Hepatocyte (in vitro differentiated cells): ENCODE measurements around the gene GRK5.

Experiments used
- EZH2 ChIP-seq: fragments of 200-600 bp; sonication (generic); IDR thresholded peaks from 2 replicates; pipeline ENCODE4 v1.6.1; 2016; ENCODE audit warnings: antibody characterized with exemption, mild to moderate bottlenecking, borderline replicate concordance
- TF ChIP-seq, protein P1 (sequence below): fragments of 200-600 bp; sonication (generic); IDR thresholded peaks from 2 replicates; pipeline ENCODE4 v1.5.1; 2016; ENCODE audit warnings: antibody characterized with exemption, mild to moderate bottlenecking; ENCODE audit not compliant: poor library complexity

DNA sequence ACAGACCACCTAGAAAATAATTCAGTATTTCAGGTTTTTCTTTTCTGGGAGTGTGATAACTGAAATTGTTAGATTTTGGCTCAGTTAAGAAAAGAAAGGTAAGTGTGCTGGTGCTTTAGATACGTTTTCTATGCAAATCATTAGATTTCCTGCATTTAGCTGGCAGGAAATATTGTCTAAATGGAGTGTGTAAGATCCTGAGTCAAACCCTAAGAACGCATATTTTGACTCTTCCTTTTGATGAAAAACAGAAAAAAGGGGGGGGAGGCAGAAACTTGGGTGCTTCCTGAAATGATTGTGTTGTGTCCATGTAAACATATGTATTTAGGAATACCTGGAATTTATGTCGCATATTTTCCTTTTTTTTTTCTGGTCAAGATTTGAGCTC is 1.2 kb downstream of the GRK5 start:
- TF ChIP-seq, protein P1, sequence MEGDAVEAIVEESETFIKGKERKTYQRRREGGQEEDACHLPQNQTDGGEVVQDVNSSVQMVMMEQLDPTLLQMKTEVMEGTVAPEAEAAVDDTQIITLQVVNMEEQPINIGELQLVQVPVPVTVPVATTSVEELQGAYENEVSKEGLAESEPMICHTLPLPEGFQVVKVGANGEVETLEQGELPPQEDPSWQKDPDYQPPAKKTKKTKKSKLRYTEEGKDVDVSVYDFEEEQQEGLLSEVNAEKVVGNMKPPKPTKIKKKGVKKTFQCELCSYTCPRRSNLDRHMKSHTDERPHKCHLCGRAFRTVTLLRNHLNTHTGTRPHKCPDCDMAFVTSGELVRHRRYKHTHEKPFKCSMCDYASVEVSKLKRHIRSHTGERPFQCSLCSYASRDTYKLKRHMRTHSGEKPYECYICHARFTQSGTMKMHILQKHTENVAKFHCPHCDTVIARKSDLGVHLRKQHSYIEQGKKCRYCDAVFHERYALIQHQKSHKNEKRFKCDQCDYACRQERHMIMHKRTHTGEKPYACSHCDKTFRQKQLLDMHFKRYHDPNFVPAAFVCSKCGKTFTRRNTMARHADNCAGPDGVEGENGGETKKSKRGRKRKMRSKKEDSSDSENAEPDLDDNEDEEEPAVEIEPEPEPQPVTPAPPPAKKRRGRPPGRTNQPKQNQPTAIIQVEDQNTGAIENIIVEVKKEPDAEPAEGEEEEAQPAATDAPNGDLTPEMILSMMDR, result no peak
- TF ChIP-seq EZH2, result no peak
